ENCODE data around the gene SAMD1.

Gene SAMD1

DNA sequence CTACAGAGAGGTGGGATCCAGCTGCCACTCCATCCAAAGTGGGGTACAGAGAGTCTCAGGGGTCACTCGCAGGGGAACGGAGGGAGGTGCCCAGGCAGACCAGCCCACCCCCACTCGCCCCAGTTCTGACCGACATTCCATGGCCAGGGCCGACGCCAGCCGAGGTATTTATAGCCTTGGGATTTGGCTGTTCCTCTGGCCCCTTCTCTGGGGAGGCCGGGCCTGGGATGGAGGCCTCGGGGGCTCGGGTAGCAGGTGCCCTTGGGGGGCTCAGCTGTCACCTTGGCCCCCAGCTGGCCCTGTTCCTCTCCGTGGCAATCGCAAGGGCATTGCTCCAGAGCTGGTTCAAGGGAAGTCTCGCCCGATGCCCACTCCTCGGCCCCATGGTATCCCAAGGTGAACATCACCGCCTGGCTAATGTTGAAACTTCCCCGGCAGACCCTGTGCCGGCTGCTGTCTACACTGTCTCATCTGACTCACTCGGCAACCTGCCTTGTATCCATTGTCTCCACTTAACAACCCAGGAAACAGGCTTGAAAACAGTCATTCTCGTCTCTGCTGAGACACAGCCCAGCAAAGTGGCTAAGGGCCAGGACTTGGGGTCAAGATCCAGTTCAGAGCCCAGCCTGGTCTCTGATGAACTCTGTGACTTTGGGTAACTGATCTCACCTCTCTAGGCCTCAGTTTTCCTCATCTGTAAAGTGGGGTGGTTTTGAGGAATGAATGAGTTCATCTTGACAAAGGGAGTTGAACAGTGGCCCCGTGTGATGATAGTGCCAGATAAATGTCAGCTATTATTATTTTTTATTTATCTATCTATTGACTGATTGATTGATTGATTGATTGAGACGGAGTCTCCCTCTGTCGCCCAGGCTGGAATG, 17.3 kb upstream of the SAMD1 start:
- no peak for DNase-seq
- H3K27me3 Mint-ChIP-seq, result no peaks in the 10 kb centered on the region
- H3K27ac Mint-ChIP-seq, result no peak overlapping the region
- H3K36me3 Mint-ChIP-seq, result peaks cover 16% of the 10 kb centered on the region in 2 donors
- no peaks in the 10 kb centered on the region for H3K9me3 Mint-ChIP-seq
- no peak for ATAC-seq (replicated peaks)
- no peak overlapping the region for H3K4me3 Mint-ChIP-seq
- H3K4me1 Mint-ChIP-seq, result peaks cover 2 to 15% of the 10 kb centered on the region in 2 donors

DNA sequence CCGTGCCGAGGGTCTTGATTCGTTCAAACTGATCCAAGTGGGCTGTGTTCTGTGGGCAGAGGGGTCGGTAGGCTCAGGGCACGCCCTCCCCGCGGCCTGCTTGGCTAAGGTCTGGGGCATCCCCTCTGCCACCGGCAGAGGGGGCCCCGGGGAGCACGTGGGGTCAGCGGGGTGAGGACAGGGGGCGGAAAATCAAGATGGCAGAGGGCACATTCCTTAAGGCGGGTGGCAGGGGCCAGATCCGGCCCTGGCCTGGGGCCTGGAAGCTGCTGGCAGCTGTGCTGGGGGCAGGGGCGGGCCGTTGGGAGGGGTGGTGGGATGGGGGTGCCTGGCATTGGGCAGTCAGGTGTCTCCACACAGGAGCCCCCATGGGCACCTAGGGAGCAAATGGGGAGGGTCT, 16.3 kb upstream of the SAMD1 start:
- H3K36me3 Mint-ChIP-seq, result peaks cover 16 to 19% of the 10 kb centered on the region in 2 donors
- H3K4me3 Mint-ChIP-seq, result no peak overlapping the region
- H3K4me1 Mint-ChIP-seq, result peaks cover 2 to 10% of the 10 kb centered on the region in 2 donors
- ATAC-seq (replicated peaks) (no peak), DNase-seq (no peak)
- no peak overlapping the region for H3K27ac Mint-ChIP-seq
- no peaks in the 10 kb centered on the region for H3K9me3 Mint-ChIP-seq
- no peaks in the 10 kb centered on the region for H3K27me3 Mint-ChIP-seq

DNA sequence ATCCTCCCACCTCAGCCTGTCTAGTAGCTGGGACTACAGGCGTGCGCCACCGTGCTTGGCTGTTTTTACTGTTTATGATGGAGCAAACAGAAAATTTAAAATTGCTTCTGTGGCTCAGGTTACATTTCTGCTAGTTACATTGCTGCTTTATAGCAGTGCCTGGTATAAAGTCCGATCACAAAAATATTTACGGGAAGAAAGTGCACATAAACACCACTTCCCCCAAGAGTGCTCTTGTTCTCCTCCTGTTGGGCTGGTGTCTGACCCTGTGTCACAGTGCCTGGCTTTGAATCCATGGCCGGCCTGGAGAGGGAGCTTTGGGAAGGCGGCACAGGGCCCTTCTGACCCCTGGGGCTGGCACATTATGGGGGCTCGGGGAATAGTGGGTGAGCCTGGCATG, 15.1 kb upstream of the SAMD1 start:
- no peak overlapping the region for H3K27ac Mint-ChIP-seq
- H3K4me1 Mint-ChIP-seq, result peaks cover 2 to 4% of the 10 kb centered on the region in 2 donors

DNA sequence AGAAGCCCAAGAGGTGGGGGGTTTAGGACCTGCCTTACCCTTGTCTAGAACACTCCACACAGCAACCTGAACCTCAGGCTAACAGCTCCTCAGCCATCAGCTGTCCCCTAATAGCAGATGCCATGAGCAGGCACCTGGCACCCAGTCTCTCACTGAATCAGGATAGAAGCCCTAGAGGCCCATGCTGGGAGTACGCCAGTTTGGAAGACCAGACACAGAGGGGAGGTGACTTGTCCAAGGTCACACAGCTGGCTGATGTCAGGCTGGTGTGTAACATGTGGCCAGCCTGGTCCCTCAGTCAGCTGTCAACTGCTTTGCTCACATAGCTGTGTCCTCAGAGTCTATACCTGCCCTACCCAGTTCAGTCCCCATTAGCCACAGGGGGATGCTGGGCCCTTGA, 12.8 kb upstream of the SAMD1 start:
- peaks cover 19 to 21% of the 10 kb centered on the region in 2 donors for H3K36me3 Mint-ChIP-seq
- no peak overlapping the region for H3K4me3 Mint-ChIP-seq
- no peak for DNase-seq
- peak in 1 of 2 donors; percentile 33 for ATAC-seq (replicated peaks)
- H3K27ac Mint-ChIP-seq, result no peak overlapping the region
- H3K4me1 Mint-ChIP-seq, result no peaks in the 10 kb centered on the region
- H3K9me3 Mint-ChIP-seq, result no peaks in the 10 kb centered on the region
- no peaks in the 10 kb centered on the region for H3K27me3 Mint-ChIP-seq

More for the DNA sequence above, 15.1 kb upstream of the SAMD1 start:
- Mint-ChIP-seq H3K27me3 (no peaks in the 10 kb centered on the region), H3K36me3 (peaks cover 19% of the 10 kb centered on the region in 2 donors), H3K9me3 (no peaks in the 10 kb centered on the region), H3K4me3 (no peak overlapping the region)
- DNase-seq (no peak), ATAC-seq (replicated peaks) (no peak)

DNA sequence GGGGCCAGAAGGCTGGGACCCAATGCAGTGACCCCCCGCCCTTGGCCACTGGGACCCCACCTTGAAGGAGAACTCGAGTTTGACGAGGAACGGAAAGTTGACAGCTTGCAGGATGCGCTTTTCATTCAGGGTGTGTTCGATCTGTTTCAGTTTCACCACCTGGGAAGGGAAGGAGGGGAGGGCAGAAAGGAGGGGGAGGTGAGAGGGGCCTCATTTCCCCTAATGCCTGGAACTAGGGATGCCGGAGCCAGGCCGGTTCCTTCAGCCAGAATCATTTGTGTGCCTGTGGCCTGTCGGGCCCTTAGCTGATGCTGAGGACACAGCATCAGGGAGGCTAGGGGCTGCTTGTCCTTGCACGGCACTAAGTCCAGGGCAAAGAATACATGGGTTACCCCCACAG, 12.2 kb upstream of the SAMD1 start:
- no peak for ATAC-seq (replicated peaks)
- H3K36me3 Mint-ChIP-seq, result peaks cover 20 to 26% of the 10 kb centered on the region in 2 donors
- no peak overlapping the region for H3K27ac Mint-ChIP-seq
- no peak for DNase-seq
- H3K4me3 Mint-ChIP-seq, result no peak overlapping the region
- no peaks in the 10 kb centered on the region for H3K27me3 Mint-ChIP-seq
- no peaks in the 10 kb centered on the region for H3K9me3 Mint-ChIP-seq
- H3K4me1 Mint-ChIP-seq, result no peaks in the 10 kb centered on the region

DNA sequence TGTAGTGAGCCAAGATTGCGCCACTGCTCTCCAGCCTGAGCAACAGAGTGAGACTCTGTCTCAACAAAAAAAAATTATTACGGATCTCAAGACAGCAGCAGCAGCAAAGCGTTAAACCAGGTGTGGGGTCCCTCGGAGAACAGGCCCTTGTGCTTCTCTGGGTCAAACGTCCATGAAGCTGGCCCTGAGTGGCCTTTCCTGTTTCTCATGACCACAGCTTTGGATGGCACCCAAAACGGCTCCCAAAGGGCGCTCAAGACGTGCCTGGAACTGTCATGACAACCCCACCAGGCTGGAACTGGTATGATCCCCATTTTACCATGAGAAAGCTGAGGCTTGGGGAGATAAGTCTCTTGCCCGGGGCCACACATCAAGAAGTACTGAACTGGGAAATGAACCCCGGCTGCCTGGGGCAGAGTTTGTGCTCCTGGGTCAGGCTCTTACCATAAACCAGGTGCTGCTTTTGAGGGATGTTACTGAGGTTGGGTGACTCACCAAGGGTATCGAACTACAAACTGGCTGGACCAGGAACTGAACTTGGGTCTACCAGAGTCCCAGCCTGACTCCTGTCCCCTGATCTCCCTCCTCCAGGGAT, 11.6 kb upstream of the SAMD1 start:
- no peaks in the 10 kb centered on the region for H3K27me3 Mint-ChIP-seq
- H3K36me3 Mint-ChIP-seq, result peaks cover 21 to 32% of the 10 kb centered on the region in 2 donors
- no peak overlapping the region for H3K27ac Mint-ChIP-seq
- no peak overlapping the region for H3K4me3 Mint-ChIP-seq
- H3K4me1 Mint-ChIP-seq, result no peaks in the 10 kb centered on the region
- H3K9me3 Mint-ChIP-seq, result no peaks in the 10 kb centered on the region
- DNase-seq (no peak), ATAC-seq (replicated peaks) (no peak)

DNA sequence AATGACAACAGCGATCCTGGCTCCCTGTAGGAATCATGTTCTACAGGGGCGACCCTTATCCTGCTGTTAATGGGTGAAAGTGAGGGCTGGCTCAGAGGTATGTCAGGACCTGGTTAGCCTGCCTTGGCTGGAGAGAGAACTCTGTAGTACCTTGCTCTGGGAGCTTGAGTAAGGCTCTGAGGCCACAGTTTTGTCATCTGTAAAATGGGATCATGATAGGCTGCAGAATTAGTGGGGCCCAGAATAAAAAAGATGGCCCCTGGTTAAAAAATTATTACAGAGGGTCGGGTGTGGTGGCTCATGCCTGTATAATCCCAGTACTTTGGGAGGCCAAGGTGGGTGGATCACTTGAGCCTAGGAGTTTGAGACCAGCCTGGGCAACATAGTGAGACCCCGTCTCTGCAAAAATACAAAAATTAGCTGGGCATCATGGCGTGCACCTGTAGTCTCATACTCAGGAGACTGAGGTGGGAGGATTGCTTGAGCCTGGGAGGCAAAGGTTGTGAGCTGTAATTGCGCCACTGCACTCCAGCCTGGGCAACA, 10.5 kb upstream of the SAMD1 start:
- Mint-ChIP-seq H3K27me3 (no peaks in the 10 kb centered on the region), H3K4me1 (no peaks in the 10 kb centered on the region), H3K27ac (no peak overlapping the region), H3K9me3 (no peaks in the 10 kb centered on the region), H3K4me3 (no peak overlapping the region), H3K36me3 (peaks cover 26 to 37% of the 10 kb centered on the region in 2 donors)
- ATAC-seq (replicated peaks) (no peak), DNase-seq (no peak)

DNA sequence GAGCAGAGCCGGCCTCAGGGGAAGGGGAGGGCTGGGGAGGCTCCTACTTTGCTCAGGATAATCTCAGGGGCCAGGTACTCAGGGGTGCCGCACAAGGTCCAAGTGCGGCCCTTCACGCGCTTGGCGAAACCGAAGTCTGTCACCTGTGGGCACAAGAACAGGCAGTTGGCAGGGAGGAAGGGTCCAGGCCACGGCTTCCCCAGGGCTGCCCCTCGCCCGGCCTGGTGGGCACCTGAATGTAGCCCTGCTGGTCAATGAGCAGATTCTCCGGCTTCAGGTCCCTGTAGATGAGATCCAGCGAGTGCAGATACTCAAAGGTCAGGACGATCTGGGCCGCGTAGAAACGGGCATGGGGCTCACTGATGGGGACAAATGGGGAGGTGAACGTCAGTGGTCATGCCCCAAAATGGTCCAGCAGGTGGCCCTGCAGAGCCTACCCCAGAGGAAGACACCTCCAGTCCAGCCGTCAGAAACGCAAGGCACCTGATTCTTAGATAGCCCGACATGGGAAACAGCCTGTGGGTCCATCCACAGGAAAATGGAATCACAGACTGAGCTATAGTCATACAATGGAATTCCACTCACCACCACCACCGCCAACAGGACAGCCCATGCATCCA, 7.1 kb upstream of the SAMD1 start:
- Mint-ChIP-seq H3K4me3 (no peak overlapping the region), H3K4me1 (no peaks in the 10 kb centered on the region), H3K36me3 (peaks cover 24 to 36% of the 10 kb centered on the region in 2 donors), H3K27me3 (no peaks in the 10 kb centered on the region), H3K9me3 (peaks cover 0 to 2% of the 10 kb centered on the region in 2 donors), H3K27ac (no peak overlapping the region)
- DNase-seq (no peak), ATAC-seq (replicated peaks) (no peak)

DNA sequence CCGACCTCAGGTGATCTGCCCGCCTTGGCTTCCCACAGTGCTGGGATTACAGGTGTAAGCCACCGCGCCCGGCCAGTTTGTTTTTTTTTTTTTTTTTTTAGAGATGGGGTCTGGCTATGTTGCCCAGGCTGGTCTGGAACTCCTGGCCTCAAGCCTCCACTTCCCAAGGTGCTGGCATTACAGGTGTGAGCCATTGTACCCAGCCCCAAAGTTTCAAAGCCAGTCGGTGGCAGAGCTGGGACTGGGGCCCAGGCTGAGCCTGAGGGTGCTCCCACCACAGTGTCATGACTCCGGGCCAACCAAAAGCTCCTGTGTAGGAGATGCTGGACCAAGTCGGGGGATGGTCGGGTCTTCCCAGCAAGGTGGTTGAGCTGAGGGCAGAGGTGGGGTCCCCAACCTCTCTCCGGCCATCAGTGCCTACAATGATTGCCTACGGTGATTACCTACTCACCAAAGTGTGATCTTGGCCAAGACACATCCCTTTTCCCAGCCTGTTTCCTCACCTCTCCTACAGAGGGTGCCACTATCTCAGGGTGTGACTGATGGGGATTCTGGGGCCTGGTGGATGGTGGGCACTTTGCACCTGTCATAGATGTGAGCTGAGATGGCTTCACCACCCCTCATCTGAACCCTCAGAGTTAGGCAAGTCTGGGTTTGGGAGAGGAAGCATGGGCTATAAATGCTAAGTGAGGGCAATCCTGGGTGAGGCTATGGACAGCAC, 5.9 kb upstream of the SAMD1 start:
- peaks cover 7 to 10% of the 10 kb centered on the region in 2 donors for H3K4me1 Mint-ChIP-seq

DNA sequence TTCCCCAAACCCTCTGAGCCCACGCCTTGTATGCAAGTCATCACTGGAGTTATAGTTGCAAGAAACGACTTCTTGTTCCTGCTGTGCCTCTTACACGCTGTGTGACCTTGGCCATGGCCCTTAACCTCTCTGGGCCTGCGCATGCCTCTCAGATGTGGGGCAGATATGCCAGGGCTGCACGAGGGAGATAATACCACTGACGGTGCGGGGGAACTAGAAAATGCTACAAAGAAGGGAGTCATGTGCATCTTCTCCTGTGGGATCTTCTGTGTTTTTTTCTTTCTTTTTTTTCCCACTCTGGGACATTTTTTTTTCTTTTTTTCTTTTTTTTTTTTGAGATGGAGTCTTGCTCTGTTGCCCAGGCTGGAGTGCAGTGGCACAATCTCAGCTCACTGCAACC, 4.3 kb upstream of the SAMD1 start:
- no peak for DNase-seq
- ATAC-seq (replicated peaks), result no peak
- Mint-ChIP-seq H3K9me3 (peaks cover 0 to 2% of the 10 kb centered on the region in 2 donors), H3K27me3 (no peaks in the 10 kb centered on the region), H3K36me3 (peaks cover 29 to 40% of the 10 kb centered on the region in 2 donors), H3K27ac (peak overlapping the region; percentile 56), H3K4me3 (no peak overlapping the region), H3K4me1 (peaks cover 7 to 10% of the 10 kb centered on the region in 2 donors)

More for the DNA sequence above, 5.9 kb upstream of the SAMD1 start:
- peaks cover 0 to 2% of the 10 kb centered on the region in 2 donors for H3K9me3 Mint-ChIP-seq
- H3K27ac Mint-ChIP-seq, result no peak overlapping the region
- ATAC-seq (replicated peaks), result no peak
- no peak overlapping the region for H3K4me3 Mint-ChIP-seq
- DNase-seq, result no peak
- H3K36me3 Mint-ChIP-seq, result peaks cover 29 to 45% of the 10 kb centered on the region in 2 donors
- H3K27me3 Mint-ChIP-seq, result no peaks in the 10 kb centered on the region

DNA sequence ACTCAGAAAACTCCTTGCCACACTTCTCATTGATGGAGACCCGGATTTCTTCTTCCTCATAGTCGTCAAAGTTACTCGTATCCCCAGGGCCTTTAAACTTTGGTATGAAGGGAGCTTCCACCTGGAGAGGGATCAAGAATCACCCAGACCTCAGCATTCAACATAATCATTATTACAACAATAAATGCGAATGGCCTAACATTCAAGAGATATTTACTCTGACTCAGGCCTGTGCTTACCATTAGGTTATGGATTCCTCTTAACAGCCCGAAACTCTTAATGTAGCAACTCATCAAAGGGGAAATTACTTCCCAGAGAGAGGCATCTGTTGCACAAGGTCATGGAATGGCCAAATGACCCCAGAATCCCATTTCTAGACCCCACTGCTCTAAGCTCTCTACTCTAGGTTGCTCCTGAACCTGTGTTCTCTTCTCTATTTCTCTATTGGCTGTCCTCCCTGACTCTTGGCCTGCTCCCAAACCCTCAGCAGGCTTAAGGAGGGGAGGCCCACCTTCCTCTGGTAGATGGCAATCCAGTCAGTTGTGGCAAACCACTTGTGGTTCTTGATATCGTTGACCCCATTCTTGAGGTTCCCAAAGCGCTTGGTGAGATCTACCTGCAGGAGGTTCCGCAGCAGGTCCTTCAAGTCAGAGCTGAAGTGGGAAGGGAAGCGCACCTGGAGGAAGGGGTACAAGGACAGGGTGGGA, 2.7 kb upstream of the SAMD1 start:
- ATAC-seq (replicated peaks), result no peak
- no peak overlapping the region for H3K27ac Mint-ChIP-seq
- H3K4me1 Mint-ChIP-seq, result peaks cover 11 to 18% of the 10 kb centered on the region in 2 donors
- DNase-seq, result no peak
- H3K4me3 Mint-ChIP-seq, result peak overlapping the region in 1 of 2 donors; percentile 26
- H3K27me3 Mint-ChIP-seq, result no peaks in the 10 kb centered on the region
- peaks cover 33 to 49% of the 10 kb centered on the region in 2 donors for H3K36me3 Mint-ChIP-seq
- peaks cover 0 to 2% of the 10 kb centered on the region in 2 donors for H3K9me3 Mint-ChIP-seq

DNA sequence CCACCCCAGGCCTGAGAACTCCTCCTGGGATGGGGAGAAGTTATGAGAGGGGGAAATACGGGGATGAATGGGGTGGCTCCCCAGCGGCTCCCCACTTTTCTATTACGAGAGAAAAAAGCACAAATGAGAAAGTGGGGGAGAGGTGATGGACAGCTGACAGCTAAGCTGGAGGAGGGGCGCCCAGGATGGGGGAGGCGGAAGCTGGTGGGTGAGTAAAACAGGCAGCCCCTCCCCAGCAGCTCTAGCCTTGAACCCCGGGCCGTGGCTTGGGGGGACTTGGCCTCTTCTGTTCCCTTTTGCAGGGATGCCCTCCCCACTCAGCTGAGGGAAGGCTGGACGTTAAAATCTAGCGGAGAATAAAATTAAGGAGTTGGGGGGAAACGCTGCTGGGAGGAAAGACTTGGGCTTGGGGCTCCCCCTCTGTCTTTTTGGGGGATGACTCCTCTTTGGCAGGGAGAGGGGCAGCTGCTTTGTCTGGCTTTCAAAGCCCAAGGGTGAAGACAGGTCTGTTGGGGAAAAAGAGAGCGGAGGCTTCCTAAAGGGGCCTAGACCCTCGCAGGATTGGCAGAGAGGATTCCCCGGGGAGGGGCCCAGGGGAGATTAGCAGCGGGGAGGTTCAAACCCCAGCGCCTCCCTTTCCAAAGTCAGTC, 1.4 kb upstream of the SAMD1 start:
- ATAC-seq (replicated peaks) (peak; percentile 37 to 46), DNase-seq (no peak)
- H3K36me3 Mint-ChIP-seq, result peaks cover 30 to 40% of the 10 kb centered on the region in 2 donors

More for the DNA sequence above, 1.4 kb upstream of the SAMD1 start:
- Mint-ChIP-seq H3K4me3 (peak overlapping the region; percentile 96 to 98), H3K27me3 (no peaks in the 10 kb centered on the region), H3K27ac (peak overlapping the region; percentile 98), H3K9me3 (peaks cover 0 to 2% of the 10 kb centered on the region in 2 donors), H3K4me1 (peaks cover 12 to 22% of the 10 kb centered on the region in 2 donors)

Data from stimulated activated naive B cell treated with anti-CD40 and anti-IgM and Interleukin-4, amounts not matched to agents 10 μg/mL and 1 μg/mL and 100 μg/mL, for 72 hours (primary cell).